Inferior parietal cortex (tissue), 1 donor: ENCODE measurements around the gene NTNG1.
"Not testable (repeated sequence)": the region's sequence is repeated elsewhere in the genome, so short reads cannot be mapped to it uniquely, and the experiment has no call there.

Source experiments
- DNase-seq: peaks from one replicate; pipeline ENCODE4 v3.0.0-alpha.2; 2016; ENCODE audit errors: extremely low spot score

Gene NTNG1

GRCh38 chr1:107140703-107141490 is at the start of gene NTNG1:
Gene NTNG1, plus strand, starts transcription at chr1:107141039.
- DNase-seq: no peak

GRCh38 chr1:107091418-107091817 is 49.4 kb upstream of the NTNG1 start:
- no peak for DNase-seq

GRCh38 chr1:107093395-107093794 is 47.4 kb upstream of the NTNG1 start:
- DNase-seq: not testable (repeated sequence)

- no peak for DNase-seq
Observed at GRCh38 chr1:107095647-107096046, 45.2 kb upstream of the NTNG1 start.

- DNase-seq: no peak
Observed at GRCh38 chr1:107096690-107097089, 44.1 kb upstream of the NTNG1 start.

GRCh38 chr1:107098961-107099360 is 41.9 kb upstream of the NTNG1 start:
- DNase-seq: no peak

GRCh38 chr1:107100331-107100984 is 40.4 kb upstream of the NTNG1 start:
- DNase-seq: no peak

GRCh38 chr1:107105914-107106313 is 34.9 kb upstream of the NTNG1 start:
- DNase-seq: no peak

- DNase-seq: peak; percentile 10
Observed at GRCh38 chr1:107110326-107110725, 30.5 kb upstream of the NTNG1 start.

GRCh38 chr1:107116306-107116790 is 24.5 kb upstream of the NTNG1 start:
- no peak for DNase-seq

- DNase-seq: no peak
Observed at GRCh38 chr1:107122225-107122624, 18.6 kb upstream of the NTNG1 start.

GRCh38 chr1:107123741-107124140 is 17.1 kb upstream of the NTNG1 start:
- no peak for DNase-seq

GRCh38 chr1:107124694-107125093 is 16.1 kb upstream of the NTNG1 start:
- DNase-seq: no peak

GRCh38 chr1:107132195-107132594 is 8.6 kb upstream of the NTNG1 start:
- DNase-seq: no peak

GRCh38 chr1:107132780-107133179 is 8.1 kb upstream of the NTNG1 start:
- DNase-seq: no peak

GRCh38 chr1:107135463-107135862 is 5.4 kb upstream of the NTNG1 start:
- DNase-seq: no peak

GRCh38 chr1:107138166-107138565 is 2.7 kb upstream of the NTNG1 start:
- no peak for DNase-seq

GRCh38 chr1:107138767-107139445 is 1.9 kb upstream of the NTNG1 start:
- no peak for DNase-seq

- peak; percentile 24 for DNase-seq
Observed at GRCh38 chr1:107139833-107140702, 771 bp upstream of the NTNG1 start.

GRCh38 chr1:107141491-107142126 is 770 bp downstream of the NTNG1 start:
- no peak for DNase-seq

GRCh38 chr1:107142140-107142542 is 1.3 kb downstream of the NTNG1 start:
- DNase-seq: peak; percentile 83
